Keratinocyte (primary cell): Measurements from ENCODE around the gene TNC. TPM values are rescaled to one million over a fixed set of nuclear protein-coding genes. Genes with fewer than 3 reads are reported as not detected.

Experiments used
- DNase-seq: peaks from one replicate; pipeline ENCODE4 v3.0.0-alpha.2; 2011; ENCODE audit warnings: low read depth, missing footprints, low spot score
- FAIRE-seq: peaks from 2 replicates; lab custom pipeline; 2011; peaks lifted over from hg19 to GRCh38; lab: Jason Lieb, UNC
- H2AFZ ChIP-seq: 2 replicates; pipeline ENCODE4 v1.6.0; 2012; ENCODE audit warnings: low read length, control low read depth, inconsistent platforms; ENCODE audit not compliant: control insufficient read depth
- H3K27ac ChIP-seq: 2 replicates; pipeline ENCODE4 v1.5.1; 2011; ENCODE audit warnings: low read length; ENCODE audit not compliant: control insufficient read depth, insufficient read depth
- H3K27me3 ChIP-seq: 3 replicates; pipeline ENCODE4 v1.6.0; 2011; ENCODE audit warnings: low read length; ENCODE audit not compliant: control insufficient read depth, insufficient read depth; ENCODE audit errors: extremely low read depth
- H3K36me3 ChIP-seq, 2 experiments: 2 replicates in 1 of 2; 3 replicates in 1 of 2; pipeline ENCODE4 v1.5.1; 2011; ENCODE audit warnings: low read length in 2 of 2, mild to moderate bottlenecking in 1 of 2; ENCODE audit not compliant: control insufficient read depth in 2 of 2, insufficient read depth in 2 of 2; ENCODE audit errors: extremely low read depth in 1 of 2
- H3K4me1 ChIP-seq: 3 replicates; pipeline ENCODE4 v1.5.1; 2011; ENCODE audit warnings: low read length; ENCODE audit not compliant: control insufficient read depth, insufficient read depth; ENCODE audit errors: extremely low read depth
- H3K4me2 ChIP-seq: 3 replicates; pipeline ENCODE4 v1.6.0; 2011; ENCODE audit warnings: low read depth, low read length; ENCODE audit not compliant: control insufficient read depth, insufficient read depth; ENCODE audit errors: extremely low read depth
- H3K4me3 ChIP-seq, 3 experiments: fragments of 200-600 bp in 1 of 3; sonication (generic) in 1 of 3; 2 replicates in 2 of 3; 3 replicates in 1 of 3; pipeline ENCODE4 v1.5.1; 2011 to 2016; ENCODE audit warnings: low read length in 3 of 3, mild to moderate bottlenecking in 3 of 3, control low read depth in 2 of 3, inconsistent platforms in 1 of 3, low read depth in 1 of 3, mixed read lengths in 1 of 3, mixed run types in 1 of 3, moderate library complexity in 1 of 3; ENCODE audit not compliant: control insufficient read depth in 2 of 3, insufficient read depth in 2 of 3; ENCODE audit errors: extremely low read depth in 1 of 3
- H3K79me2 ChIP-seq: 2 replicates; pipeline ENCODE4 v1.6.0; 2012; ENCODE audit warnings: low read length; ENCODE audit not compliant: control insufficient read depth, insufficient read depth
- H3K9ac ChIP-seq: 3 replicates; pipeline ENCODE4 v1.6.0; 2011; ENCODE audit warnings: low read length; ENCODE audit not compliant: control insufficient read depth, insufficient read depth; ENCODE audit errors: extremely low read depth
- H3K9me1 ChIP-seq: 3 replicates; pipeline ENCODE4 v1.6.0; 2011; ENCODE audit warnings: low read length; ENCODE audit not compliant: control insufficient read depth, insufficient read depth; ENCODE audit errors: extremely low read depth
- H3K9me3 ChIP-seq: 2 replicates; pipeline ENCODE4 v1.5.1; 2012; ENCODE audit warnings: low read depth, low read length; ENCODE audit not compliant: control insufficient read depth
- H4K20me1 ChIP-seq: 3 replicates; pipeline ENCODE4 v1.6.0; 2011; ENCODE audit warnings: low read length; ENCODE audit not compliant: control insufficient read depth, insufficient read depth; ENCODE audit errors: extremely low read depth
- EZH2 ChIP-seq: IDR thresholded peaks from one replicate; pipeline ENCODE4 v1.6.1; 2012; ENCODE audit warnings: inconsistent platforms, mild to moderate bottlenecking, low read length, moderate library complexity
- dilution Hi-C: fragments of 300-500 bp; cut with MboI; formaldehyde crosslinking; loops from one replicate; pipeline ENCODE4 v1.7.0; 2020; ENCODE audit warnings: low sequenced_read_pairs; ENCODE audit not compliant: extremely low pct_ligation_motif_present
- polyA plus RNA-seq, 5 experiments: library from polyadenylated mRNA; depleted of rRNA in 3 of 5; stranded (reverse) in 3 of 5; stranded (forward) in 1 of 5; unstranded in 1 of 5; fragments of >200 nt; gene quantifications; 1 replicate in 1 of 5; 2 replicates in 3 of 5; 3 replicates in 1 of 5; pipeline versions ENCODE4 v1.2.1 to v1.2.3, GENCODE V29; 2011 to 2012; ENCODE audit warnings: missing spikeins in 2 of 5, low read depth in 1 of 5, low replicate concordance in 1 of 5
- TF ChIP-seq, protein P1 (sequence below), 3 experiments: IDR thresholded peaks in 1 of 3; conservative IDR thresholded peaks in 1 of 3; optimal IDR thresholded peaks in 1 of 3; 2 replicates in 2 of 3; 3 replicates in 1 of 3; pipeline versions ENCODE3 to v1.5.1; 2011; ENCODE audit warnings: low read length in 3 of 3, mild to moderate bottlenecking in 3 of 3, moderate library complexity in 2 of 3, control low read depth in 1 of 3, inconsistent platforms in 1 of 3; ENCODE audit not compliant: insufficient read depth in 2 of 3; ENCODE audit errors: extremely low read depth in 1 of 3

Gene TNC
- polyA plus RNA-seq, 1 donor (not counting 4 experiments of a cell fraction or from before 2014, with no cell fraction given) = 58.7 TPM

GRCh38 chr9:115152281-115152820, 34.4 kb upstream of the TNC start:
- Histone ChIP-seq H3K4me1 (peaks cover 13% of the 10 kb centered on the region), H3K9me3 (no peaks in the 10 kb centered on the region), H3K27me3 (no peaks in the 10 kb centered on the region), H3K9ac (no peak overlapping the region), H3K36me3 (no peaks in the 10 kb centered on the region), H3K27ac (no peak overlapping the region), H3K9me1 (no peaks in the 10 kb centered on the region), H3K4me2 (no peak overlapping the region), H2AFZ (no peak overlapping the region), H3K79me2 (no peaks in the 10 kb centered on the region), H3K4me3 (no peak overlapping the region), H4K20me1 (no peaks in the 10 kb centered on the region)
- dilution Hi-C loops = no loop called here
- FAIRE-seq (no peak), DNase-seq (no peak)
- TF ChIP-seq, protein P1, sequence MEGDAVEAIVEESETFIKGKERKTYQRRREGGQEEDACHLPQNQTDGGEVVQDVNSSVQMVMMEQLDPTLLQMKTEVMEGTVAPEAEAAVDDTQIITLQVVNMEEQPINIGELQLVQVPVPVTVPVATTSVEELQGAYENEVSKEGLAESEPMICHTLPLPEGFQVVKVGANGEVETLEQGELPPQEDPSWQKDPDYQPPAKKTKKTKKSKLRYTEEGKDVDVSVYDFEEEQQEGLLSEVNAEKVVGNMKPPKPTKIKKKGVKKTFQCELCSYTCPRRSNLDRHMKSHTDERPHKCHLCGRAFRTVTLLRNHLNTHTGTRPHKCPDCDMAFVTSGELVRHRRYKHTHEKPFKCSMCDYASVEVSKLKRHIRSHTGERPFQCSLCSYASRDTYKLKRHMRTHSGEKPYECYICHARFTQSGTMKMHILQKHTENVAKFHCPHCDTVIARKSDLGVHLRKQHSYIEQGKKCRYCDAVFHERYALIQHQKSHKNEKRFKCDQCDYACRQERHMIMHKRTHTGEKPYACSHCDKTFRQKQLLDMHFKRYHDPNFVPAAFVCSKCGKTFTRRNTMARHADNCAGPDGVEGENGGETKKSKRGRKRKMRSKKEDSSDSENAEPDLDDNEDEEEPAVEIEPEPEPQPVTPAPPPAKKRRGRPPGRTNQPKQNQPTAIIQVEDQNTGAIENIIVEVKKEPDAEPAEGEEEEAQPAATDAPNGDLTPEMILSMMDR (optimal IDR thresholded peaks at IDR 0.05 in 1 of 3, IDR thresholded peaks at IDR 0.05 in 1 of 3, conservative IDR thresholded peaks at IDR 0.05 in 1 of 3; ENCODE audit: extremely low read depth in 1 of 3, insufficient read depth in 2 of 3, low read length in 3 of 3) = no peak
- no peak for TF ChIP-seq EZH2

- peaks cover 11% of the 10 kb centered on the region for H3K4me1 ChIP-seq
- no peaks in the 10 kb centered on the region for H3K9me3 ChIP-seq
- dilution Hi-C loops = no loop called here
- H3K9ac ChIP-seq = no peak overlapping the region
- FAIRE-seq (no peak), DNase-seq (no peak)
- H3K4me3 ChIP-seq = no peak overlapping the region
- H3K36me3 ChIP-seq = no peaks in the 10 kb centered on the region
- no peaks in the 10 kb centered on the region for H4K20me1 ChIP-seq
- TF ChIP-seq, protein P1 (optimal IDR thresholded peaks at IDR 0.05 in 1 of 3, IDR thresholded peaks at IDR 0.05 in 1 of 3, conservative IDR thresholded peaks at IDR 0.05 in 1 of 3; ENCODE audit: extremely low read depth in 1 of 3, insufficient read depth in 2 of 3, low read length in 3 of 3) = no peak
- no peak for TF ChIP-seq EZH2
- no peaks in the 10 kb centered on the region for H3K79me2 ChIP-seq
- H3K4me2 ChIP-seq = no peak overlapping the region
- H3K27ac ChIP-seq = no peak overlapping the region
- H3K27me3 ChIP-seq = no peaks in the 10 kb centered on the region
- no peaks in the 10 kb centered on the region for H3K9me1 ChIP-seq
- no peak overlapping the region for H2AFZ ChIP-seq
Observed at GRCh38 chr9:115148721-115149120, 30.8 kb upstream of the TNC start.
